GM19025 (cell line): ENCODE data around the gene SRPX.

Experiments
- ATAC-seq: cut with Tn5 transposase; IDR thresholded peaks from one replicate; pipeline ENCODE4 v1.9.1; 2021; ENCODE audit warnings: mild to moderate bottlenecking, low read depth, moderate library complexity; ENCODE audit not compliant: unreplicated experiment

The SRPX gene, protein sequence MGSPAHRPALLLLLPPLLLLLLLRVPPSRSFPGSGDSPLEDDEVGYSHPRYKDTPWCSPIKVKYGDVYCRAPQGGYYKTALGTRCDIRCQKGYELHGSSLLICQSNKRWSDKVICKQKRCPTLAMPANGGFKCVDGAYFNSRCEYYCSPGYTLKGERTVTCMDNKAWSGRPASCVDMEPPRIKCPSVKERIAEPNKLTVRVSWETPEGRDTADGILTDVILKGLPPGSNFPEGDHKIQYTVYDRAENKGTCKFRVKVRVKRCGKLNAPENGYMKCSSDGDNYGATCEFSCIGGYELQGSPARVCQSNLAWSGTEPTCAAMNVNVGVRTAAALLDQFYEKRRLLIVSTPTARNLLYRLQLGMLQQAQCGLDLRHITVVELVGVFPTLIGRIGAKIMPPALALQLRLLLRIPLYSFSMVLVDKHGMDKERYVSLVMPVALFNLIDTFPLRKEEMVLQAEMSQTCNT

DNA sequence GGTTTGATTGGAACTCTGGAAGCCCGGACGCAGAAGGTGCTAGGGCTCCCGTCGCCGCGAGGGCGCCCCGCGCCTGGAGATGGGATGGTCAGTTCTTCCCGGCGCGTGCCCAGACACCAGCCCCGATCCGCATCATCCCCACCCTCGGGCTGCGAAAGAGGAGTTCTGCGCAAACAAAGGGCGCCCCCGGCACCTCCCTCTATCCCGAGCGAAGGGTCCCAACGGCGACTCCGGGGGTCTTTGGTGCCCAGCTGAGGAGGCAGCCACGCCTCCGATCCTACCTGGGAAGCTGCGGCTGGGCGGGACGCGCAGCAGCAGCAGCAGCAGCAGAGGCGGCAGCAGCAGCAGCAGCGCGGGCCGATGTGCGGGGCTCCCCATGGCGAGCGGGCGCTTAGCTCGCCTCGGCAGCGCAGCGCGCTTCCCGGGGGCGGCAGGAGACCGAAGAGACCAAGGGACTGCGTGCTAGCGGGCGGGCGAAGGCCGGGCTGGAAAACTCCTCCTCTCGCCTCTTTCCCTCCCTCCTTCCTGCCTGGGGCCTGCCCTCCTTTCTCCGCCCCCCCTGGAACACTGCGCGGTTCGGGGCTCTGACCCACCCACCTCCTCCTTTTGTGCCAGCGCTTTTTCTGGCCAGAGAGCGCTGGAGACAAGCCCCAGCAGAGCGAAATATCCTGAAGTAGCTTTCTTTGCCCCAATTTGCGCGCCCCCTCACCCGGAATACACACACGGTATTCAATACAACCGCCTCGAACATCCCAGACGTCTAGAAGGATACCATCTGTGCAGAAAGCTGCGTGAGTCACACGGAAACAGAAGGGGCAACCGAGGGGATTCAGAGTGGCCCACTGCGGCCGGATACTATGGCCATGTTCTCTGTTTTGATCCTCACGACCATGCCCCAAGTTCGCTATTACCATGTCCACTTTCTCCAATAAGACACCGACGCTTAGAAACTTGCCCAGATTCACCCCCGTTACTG lies at the start of gene SRPX:
TSS of gene SRPX (minus strand) at position 457 of the 976 bp plus-strand sequence. CDS start at position 378, 79 bp downstream.
- ATAC-seq: peak; percentile 39

DNA sequence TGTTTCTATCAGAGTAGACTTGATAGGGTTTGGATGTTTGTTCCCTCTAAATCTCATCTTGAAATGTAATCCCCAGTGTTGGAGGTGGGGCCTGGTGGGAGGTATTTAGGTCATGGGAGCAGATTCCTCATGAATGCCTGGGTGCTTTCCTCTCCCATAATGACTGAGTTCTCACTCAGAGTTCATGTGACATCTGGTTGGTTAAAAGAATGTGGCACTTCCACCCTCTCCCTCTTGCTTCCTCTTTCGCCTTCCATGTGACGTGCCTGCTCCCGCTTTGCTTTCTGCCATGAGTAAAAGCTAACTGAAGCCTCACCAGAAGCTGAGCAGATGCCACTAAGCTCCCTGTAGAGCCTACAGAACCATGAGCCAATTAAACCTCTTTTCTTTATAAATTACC lies 47.3 kb upstream of the SRPX start:
- ATAC-seq: no peak

DNA sequence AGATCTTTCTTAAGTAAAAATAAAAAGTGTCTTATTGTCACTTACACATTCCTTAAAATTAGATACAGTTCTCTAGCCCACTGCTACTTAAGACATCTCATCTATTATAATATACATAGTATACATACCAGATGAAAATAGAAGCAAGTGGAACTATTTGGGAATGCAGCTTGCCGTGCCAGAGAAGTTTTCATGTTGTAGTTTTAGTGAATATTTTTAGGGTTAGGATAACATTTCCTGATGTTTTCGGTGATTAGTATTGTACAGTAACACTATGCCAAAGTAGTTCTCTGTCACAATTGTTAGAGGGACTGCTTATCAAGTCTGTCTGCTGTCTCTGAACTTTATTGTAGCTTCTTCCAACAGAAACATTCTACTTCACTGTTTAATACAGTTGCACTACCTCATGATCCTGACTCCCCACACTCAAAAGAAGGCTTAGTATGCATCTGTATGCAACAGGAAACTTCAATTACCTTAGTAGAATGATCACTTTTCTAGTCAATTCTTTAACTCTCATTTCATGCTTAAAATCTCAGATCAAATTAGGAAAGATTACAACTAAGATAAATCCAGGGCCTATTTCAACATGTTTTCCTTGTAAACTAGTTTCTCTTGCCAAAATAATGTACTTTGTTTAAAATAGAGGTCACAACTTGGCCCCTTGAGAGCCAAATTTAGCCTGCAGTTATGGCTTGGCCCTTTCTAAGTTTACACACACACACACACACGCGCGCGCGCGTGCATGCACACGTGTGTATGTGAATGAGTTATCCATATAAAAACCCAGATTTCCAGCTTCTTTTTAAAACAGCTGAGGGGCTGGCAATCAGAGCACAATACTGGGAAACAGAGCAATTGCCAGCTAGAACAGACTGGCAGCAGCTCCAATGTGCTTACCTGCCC lies 42.3 kb upstream of the SRPX start:
- no peak for ATAC-seq

DNA sequence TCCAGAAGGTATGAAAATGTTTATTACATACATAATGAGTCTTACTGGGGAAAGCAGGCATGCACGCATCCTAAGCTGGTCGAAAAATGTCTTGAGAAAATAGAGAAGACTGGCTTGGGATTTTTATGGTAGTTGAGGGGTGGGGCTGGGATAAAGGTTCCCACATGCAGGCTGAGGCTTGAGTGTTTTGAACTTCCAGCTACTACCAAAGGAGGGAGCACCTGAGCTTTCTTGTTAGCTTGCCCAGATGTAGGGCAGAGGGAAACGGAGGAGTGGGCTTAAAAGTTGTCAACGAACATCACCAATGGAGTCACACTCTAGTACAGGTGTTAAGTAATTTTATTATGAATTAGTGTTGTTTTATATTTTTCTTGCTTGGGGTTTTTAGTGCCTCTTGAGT lies 39.6 kb upstream of the SRPX start:
- ATAC-seq: no peak

DNA sequence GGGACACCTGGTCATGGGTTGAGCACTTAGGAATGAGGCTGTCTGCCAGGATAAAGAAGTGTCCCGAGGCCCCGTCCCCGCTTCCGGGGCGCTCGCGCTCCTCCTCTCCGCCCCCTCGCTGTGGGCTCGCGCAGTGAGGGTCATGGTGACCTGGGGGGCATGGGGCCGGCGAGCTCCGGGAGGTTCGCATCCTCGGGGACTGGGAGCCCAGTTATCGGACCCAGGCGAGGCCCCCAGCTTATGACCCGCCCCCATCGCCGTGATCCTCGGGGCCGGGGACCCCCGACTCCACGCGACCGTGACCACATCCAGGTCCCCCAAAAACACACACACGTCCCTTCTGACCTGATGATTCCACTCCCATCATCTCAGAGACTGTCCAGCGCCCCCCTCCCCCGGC lies 35.3 kb upstream of the SRPX start:
- no peak for ATAC-seq

DNA sequence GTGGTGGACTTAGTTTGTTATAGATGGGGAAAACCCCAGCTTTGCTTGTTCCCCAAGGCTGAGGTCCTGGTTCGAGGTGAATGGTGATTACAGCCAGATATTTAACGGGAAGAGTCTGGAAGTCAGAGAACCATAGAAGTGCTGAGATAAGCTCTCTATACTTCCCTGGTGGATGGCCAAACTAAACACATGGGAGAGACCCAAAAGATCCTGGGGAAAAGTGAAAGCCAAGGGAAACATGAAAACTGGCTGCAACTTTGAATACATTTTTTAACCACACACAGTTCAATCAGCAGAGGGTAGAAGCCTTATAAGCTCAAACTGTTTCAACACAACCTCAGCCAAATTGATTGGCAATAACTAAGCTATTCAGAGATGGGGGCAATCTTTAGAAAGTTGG lies 29.3 kb upstream of the SRPX start:
- no peak for ATAC-seq

DNA sequence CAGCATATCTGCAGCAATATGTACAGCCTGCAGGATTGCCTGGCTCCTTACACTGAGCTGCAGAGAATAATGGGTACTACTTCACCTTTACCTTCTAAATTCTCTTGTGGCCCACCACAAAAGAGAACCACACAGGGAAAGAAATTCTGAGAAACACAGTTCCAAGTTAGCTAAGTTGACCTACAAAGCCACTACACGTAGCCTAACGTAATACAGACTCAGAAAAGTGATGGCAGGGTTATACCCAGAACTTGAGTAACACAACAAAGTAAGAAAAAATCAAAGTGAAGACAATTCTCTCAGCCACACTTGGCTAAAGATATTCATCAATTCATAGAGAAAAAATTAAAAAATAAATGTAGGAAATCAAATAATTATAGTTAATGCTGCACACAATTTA lies 26.4 kb upstream of the SRPX start:
- no peak for ATAC-seq

DNA sequence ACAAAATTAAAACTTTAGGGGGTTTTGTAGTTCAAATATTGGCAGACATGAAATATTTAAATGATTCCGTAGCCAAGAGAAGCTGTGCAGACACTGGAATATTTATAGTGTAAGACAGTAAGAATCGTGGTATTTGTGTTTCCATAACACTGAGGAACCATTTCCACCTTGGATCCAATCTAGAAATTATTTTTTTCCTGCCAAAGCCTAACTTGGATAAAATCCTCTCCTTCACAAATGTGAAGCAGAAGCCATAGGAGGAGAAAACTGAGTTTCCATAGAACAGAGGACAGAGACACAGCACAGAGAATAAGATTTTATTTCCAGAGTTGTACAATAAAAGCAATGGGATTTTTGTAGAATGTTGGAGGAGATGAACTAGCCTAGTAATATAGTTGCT lies 19.9 kb upstream of the SRPX start:
- ATAC-seq: no peak

DNA sequence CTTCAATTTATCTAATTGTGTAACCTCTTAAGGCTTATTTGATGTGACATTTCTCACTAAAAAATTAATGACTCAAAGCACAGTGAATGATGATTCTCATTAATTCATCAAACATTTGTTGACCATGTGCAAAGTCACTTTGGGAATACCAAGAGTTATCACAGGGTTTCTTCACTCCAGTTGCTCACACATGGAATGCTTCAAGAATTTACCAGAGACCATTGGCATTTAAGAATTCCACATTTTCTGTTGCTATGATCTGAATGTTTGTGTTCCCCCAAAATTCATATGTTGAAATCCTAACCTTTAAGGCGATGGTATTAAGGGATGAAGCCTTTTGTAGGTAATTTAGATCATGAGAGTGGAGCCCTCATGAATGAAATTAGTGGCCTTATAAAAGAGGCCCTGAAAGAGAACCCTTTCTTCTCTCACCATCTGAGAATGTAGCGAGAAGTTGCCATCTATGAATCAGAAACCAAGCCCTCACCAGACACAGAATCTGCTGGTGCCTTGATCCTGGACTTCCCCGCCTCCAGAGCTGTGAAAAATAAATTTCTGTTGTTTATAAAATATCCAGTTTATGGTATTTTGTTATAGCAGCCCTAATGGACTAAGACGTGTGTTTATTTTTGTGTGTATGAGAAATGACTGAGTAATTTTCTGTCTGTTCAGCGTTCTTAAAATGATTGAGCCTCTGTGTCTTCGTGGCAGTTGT lies 16.4 kb upstream of the SRPX start:
- ATAC-seq: no peak

DNA sequence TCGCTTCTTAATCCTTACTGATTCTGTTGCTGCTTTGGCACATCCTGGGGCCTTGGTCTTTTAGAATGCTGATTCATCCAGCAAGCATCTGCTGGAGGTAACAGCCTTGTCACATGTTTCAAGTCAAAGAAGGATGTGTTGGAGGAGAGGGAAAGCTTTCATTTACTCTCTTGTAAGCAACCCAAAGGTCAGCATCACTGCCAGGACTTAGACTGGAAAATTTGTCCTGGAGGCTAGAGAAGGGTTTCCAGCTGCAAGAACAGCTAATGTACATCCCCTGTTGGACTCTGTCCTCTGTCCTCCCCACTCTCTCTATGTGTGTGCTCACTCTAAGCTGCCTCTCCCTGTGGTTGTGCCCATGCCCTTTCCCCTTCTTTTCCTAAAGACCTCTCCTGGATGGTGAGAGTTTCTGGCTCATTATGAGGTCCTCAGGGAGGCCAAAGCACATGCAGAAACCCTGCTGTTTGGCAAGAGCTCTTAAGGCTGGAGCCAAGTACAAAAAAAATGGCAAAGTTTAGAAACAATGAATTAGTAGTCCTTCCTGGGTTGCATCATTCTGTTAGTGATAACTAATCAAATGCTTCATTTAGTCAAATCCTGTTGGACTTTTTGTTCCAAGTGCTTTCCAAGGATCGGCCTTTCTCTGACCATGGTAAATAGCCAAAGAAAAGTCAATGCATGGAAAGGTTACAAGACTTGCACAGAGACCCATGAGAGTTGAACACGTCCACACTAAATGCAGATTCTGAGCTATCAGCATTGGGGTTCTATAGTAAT lies 13.4 kb upstream of the SRPX start:
- no peak for ATAC-seq

DNA sequence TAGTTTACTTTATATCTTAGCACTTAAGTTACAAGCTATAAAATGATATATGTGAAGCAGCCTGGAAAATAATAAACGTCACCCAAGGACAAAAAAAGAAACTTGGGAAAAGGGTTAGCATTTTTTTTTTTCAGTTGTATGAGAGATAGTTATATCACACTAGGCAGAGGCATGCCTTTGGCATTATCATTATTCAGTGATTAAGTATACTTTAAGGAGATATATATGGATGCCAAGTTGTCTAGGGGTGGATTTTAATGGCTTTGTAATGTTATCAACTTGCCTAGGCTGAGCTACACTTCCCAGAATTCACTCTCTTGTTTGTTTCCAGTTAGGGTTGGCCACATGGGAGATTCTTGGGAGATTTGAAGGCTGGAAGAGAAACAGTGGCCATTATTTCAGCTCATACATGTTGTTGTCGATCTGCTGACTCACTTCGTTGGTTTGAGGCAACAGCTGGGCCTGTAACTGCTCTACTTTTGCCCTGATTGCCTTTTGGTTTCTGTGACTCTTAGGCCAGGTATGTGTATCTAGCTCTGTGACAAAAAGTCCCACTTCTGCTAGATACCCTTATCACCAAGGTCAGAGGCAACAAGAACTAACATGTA lies 11.5 kb upstream of the SRPX start:
- no peak for ATAC-seq

DNA sequence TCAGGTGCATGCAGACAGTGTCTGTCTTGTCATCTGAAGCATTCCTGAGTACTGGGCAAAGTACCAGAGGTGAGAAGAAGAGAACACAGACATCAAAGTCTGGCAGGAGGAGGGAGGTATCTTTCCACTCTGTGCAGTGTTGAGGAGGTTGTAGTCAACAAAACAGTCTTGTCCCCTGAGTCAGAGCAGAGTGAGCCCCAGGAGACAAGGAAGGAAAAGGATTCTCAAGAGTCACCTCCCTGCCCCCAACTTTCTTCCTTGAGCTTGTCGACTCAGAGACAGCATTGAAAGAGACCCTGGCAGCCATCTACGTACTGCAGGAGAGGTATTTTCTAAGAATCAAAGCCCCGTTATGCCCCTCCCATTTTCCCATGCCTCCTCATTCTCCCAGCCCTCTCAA lies 4.4 kb upstream of the SRPX start:
- no peak for ATAC-seq

DNA sequence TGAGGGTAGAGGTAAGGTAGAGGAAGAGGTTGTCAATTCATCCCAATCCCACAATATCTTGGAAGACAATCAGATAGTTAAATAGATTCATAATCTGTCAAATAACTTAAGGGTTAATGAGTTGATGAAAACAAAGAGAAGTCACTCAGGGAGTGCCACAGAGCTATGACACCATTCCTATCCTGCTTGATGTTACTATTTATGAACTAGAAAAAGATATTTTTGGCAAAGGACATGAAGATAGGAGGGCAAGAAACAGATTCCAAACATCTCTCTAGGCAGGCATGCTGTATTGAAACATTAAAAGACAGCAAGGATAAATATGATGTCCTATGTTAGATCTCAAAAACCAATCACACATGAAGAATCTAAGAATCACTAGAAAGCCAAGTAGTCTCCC lies 3.5 kb upstream of the SRPX start:
- ATAC-seq: no peak

DNA sequence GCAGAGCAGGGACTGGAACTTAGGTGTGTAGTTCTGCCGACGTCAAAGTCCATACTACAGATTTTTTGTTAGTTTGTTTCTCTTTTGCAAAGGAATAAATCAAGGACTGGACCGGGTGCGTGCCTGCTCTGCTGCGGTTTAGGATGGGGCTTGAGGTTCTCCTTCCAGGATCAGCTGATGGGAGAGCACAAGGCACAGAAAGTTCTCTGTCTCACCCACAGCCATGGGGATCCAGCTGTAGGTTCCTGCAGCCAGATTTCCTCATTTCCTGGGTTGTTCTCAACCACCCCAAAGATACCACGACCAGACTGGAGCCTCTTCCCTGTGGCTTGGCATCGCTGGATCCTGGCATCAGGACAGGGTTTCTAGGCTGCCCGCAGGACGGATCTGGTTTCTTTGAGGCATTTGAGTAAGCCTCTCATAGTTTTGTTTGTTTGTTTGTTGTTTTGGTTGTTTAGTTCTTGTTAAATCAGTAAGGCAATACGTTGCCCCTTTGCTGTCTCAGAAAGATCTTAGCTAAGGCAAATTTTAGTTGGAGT lies 789 bp upstream of the SRPX start:
- no peak for ATAC-seq

DNA sequence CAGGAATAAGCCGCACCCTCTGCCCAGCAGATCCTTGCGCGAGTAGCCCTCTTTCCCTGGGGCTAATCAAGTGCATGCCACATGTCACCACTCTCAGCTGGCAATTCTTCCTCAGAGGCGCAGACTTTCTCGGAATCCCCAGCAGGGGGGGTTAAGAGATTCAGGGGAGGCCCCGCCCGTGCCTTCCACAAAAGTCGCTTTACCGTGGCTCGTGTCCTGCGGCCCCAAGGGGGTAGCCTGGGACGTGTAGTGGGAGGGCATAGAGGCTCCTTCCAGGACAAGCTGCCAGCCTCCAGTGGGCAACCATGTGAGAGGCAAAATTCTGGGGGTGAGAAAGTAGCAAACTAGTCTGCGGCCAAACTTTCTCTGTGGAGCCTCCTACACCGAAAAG lies 652 bp downstream of the SRPX start:
- peak; percentile 67 for ATAC-seq

DNA sequence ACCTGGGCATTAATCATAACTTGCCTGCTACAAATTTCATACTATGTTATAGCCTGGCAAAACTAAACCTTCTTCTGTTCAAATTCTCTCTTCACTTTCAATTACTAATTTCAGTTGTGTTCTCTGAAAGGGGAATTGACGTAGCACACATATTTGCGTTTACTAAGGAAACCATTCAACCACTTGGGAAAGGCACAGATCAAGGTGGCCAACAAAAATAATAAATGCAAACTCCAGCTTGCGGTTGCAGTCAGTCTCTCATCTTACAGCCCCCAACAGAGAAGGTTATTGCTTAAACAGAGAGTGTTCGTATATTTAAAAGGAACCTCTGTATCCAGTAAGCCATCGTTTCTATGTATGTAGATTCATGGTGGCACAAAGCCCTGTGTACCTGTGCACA lies 4.0 kb downstream of the SRPX start:
- ATAC-seq: no peak

DNA sequence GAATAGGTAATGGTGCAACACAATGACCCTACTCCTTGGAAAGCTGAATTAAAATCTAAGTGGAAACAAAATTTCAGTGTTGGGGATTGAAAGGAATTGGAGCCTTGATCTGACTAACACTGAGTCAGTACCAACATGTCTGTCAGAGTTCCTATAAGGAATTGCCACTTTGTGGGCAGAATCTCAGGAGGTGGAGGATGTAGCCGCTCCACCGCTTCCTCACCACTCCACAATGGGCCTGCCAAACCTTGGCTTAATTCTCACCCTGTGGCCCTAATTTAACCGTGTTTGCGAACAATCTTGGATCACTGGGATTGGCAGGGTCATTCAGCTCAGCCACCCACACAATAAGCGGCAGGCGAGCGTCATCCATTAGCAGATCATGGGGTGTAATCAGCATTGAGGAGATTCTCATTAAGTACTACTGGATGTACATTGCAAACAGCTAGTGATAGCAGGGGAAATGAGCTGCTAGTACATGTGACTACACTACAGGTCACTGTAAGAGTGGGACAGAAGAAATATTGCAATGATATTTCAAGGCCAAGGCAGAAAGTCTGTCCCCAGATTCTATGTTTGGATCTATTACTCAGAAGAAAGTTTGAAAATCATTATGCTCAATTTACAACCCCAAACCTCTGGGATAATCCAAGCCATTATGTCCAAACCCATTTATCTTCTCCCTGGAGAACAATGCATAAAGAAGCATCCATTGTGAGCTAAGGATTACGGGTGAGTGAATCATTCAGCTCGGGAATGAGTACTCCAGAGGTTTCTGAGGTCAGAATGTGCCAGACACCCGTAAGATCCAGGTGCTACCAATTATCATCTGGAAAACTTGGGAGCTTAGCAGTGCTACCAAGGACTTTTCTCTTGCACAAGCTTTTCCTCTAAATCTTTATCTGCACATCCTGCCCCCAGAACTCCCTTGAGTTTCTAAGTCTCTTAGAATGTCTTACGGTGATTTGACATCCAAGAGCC lies 5.8 kb downstream of the SRPX start:
- ATAC-seq: no peak
